ES-I3 (cell line): Measurements from ENCODE around the gene CTTNBP2NL.
A peak's percentile ranks its signal among the peaks of the same experiment; 100 is the strongest.

Experiments used
- H3K36me3 ChIP-seq: 2 replicates; pipeline ENCODE4 v1.6.1; 2013; ENCODE audit warnings: mild to moderate bottlenecking, low read length, control low read depth, moderate library complexity; ENCODE audit not compliant: insufficient read depth
- H3K4me1 ChIP-seq: 2 replicates; pipeline ENCODE4 v1.6.1; 2013; ENCODE audit warnings: mild to moderate bottlenecking, control low read depth, low read length; ENCODE audit not compliant: insufficient read depth
- H3K9ac ChIP-seq: 2 replicates; pipeline ENCODE4 v1.6.1; 2013; ENCODE audit warnings: low read depth, mild to moderate bottlenecking, low read length, moderate library complexity
- H3K9me3 ChIP-seq: 2 replicates; pipeline ENCODE4 v1.6.1; 2013; ENCODE audit warnings: mild to moderate bottlenecking, low read length, moderate library complexity; ENCODE audit not compliant: control insufficient read depth, insufficient read depth

Gene CTTNBP2NL

GRCh38 chr1:112507336-112507735 is 111.3 kb downstream of the CTTNBP2NL start:
- Histone ChIP-seq H3K9me3 (no peaks in the 10 kb centered on the region), H3K36me3 (no peaks in the 10 kb centered on the region), H3K9ac (peak overlapping the region; percentile 69; the same call in 1 of the 2 replicates), H3K4me1 (peaks cover 25% of the 10 kb centered on the region)

- peaks cover 25% of the 10 kb centered on the region for H3K4me1 ChIP-seq
- H3K9ac ChIP-seq = peak overlapping the region; percentile 69; the same call in 1 of the 2 replicates
Measured at GRCh38 chr1:112507921-112508277, 111.9 kb downstream of the CTTNBP2NL start.

DNA sequence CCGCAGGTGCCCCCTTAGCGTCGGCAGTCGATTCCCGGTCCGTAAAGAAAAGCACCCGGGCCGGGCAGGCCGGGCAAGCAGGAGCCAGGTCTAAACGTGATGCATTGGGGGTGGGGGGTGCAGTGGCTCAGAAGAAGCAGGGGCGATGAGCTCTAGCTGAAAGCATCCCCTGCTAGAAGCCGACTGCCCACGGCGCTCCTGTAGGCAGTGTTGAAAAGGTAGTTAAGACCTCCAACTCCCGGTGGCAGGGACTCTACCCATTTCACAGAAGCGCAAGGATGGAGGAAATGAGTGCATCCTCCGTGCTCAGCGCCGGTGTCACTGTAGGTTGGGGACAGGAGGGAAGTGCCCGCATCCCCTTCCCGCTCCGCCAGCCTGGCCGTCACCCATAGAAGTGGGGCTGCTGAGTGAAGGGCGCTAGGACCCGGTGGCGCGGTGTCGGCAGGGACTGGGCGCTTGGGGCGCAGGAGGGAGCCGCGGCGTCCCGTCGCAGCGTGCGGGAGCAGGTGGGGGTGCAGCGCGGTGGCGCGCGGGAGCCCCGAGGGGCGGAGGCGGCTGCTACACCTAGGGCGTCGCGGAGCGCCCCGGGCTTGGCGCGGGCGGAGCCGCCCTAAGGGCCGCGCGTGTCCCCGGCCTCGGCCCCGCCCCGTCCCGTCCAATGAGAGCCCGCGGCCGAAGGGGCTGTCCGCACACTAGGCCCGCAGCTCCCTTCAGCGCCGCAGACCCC is 112.4 kb downstream of the CTTNBP2NL start, which contains the start of gene WNT2B:
Gene WNT2B, plus strand, starts transcription at position 688 of the 727 bp plus-strand sequence. CDS start 298 bp downstream, outside the sequence.
- H3K9ac ChIP-seq = peak within 1 kb of the TSS; percentile 69; the same call in 1 of the 2 replicates
- H3K9me3 ChIP-seq = no peaks in the 10 kb centered on the region
- H3K36me3 ChIP-seq = no peaks in the 10 kb centered on the region
- peaks cover 24% of the 10 kb centered on the region for H3K4me1 ChIP-seq

More at GRCh38 chr1:112507921-112508277, 111.9 kb downstream of the CTTNBP2NL start:
- Histone ChIP-seq H3K36me3 (no peaks in the 10 kb centered on the region), H3K9me3 (no peaks in the 10 kb centered on the region)

DNA sequence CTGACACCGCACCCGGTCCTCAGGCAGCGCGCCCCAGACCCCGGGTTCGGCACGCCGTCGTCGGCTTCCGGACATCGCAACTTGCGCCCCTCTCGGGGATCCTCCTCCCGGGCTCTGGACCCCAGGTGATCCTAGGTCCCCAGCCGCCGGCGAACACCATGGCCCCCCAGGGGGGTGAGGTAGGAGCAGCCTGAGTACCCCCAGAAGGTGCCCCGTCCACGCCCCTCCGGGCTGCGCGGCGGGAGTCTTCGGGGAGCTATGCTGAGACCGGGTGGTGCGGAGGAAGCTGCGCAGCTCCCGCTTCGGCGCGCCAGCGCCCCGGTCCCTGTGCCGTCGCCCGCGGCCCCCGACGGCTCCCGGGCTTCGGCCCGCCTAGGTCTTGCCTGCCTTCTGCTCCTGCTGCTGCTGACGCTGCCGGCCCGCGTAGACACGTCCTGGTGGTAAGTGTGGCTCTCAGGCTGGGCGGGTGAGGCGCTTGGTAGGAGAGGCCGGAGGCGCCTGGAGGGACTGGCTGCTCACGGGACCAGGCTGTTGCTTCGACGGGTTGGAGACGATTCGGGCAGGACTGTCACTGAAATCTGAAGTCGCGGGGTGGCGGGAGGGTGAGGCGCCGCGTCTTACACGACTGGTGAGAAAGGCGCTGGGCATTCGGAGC is 113.1 kb downstream of the CTTNBP2NL start:
- H3K9ac ChIP-seq = peak overlapping the region; percentile 69; the same call in 1 of the 2 replicates
- H3K4me1 ChIP-seq = peaks cover 17% of the 10 kb centered on the region
- no peaks in the 10 kb centered on the region for H3K9me3 ChIP-seq
- H3K36me3 ChIP-seq = no peaks in the 10 kb centered on the region

- Histone ChIP-seq H3K4me1 (peaks cover 13% of the 10 kb centered on the region), H3K9ac (peak overlapping the region; percentile 69; the same call in 1 of the 2 replicates), H3K36me3 (no peaks in the 10 kb centered on the region), H3K9me3 (no peaks in the 10 kb centered on the region)
Measured at GRCh38 chr1:112509660-112510178, 113.7 kb downstream of the CTTNBP2NL start.

DNA sequence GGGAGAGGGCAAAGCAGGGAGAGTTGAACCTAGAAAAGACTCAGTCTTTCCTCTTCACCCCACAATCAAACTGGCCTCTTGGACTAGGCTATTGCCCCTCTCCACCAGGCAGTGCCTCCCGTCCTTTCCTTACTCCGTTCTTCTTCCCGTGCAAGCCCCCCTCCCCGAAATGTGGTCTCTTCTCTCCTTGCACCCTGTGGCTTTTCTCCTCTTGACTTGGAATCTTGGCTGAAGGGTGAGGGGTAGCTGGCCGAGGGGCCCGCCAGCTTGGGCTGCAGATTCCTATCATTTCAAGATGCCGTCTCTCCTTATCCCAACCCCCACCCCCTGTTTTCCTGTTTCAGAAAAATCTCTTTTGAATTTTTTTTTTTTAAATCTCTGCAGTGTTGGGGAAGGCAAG is 114.3 kb downstream of the CTTNBP2NL start:
- H3K9me3 ChIP-seq = no peaks in the 10 kb centered on the region
- no peaks in the 10 kb centered on the region for H3K36me3 ChIP-seq
- H3K4me1 ChIP-seq = peaks cover 10% of the 10 kb centered on the region
- H3K9ac ChIP-seq = peak overlapping the region; percentile 69; the same call in 1 of the 2 replicates
